Epithelial cell of prostate (primary cell): Measurements from ENCODE around the gene PRR18.
A peak's percentile ranks its signal among the peaks of the same experiment; 100 is the strongest.
"Not testable (repeated sequence)": the region's sequence is repeated elsewhere in the genome, so short reads cannot be mapped to it uniquely, and the experiment has no call there.

Source experiments
- DNase-seq: peaks from one replicate; pipeline ENCODE4 v3.0.0-alpha.2; 2011; ENCODE audit warnings: low read depth, low spot score
- H3K27ac ChIP-seq: fragments of 450-650 bp; 2 replicates; pipeline ENCODE4 v1.5.1; 2017; ENCODE audit warnings: mild to moderate bottlenecking

Gene PRR18

GRCh38 chr6:166308033-166308768 is at the start of gene PRR18:
Gene PRR18, minus strand, starts transcription at chr6:166308392. Its CDS starts 250 bp downstream, at chr6:166308142.
- no peak within 1 kb of the TSS for H3K27ac ChIP-seq
- DNase-seq = no peak

DNA sequence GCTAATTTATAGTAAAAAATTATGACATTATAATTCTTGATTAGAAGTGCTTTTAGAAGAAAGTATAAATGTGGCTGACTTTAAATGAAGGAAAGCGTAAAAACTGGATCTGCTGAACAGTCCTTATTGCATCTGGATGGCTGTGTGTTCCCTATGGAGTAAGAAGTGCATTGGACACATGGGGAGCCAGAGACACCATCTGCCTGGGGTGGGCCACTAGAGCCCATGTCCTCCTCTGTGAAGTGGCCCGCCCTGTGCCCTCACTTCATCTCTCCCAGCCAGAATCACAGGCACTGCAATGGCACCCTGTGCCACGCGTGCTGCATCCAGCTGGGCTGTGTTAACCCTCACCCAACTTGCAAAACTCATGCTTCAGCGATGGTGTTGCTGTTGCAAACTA is 47.4 kb upstream of the PRR18 start:
- no peak overlapping the region for H3K27ac ChIP-seq
- no peak for DNase-seq

GRCh38 chr6:166354965-166355364 is 46.8 kb upstream of the PRR18 start:
- no peak overlapping the region for H3K27ac ChIP-seq
- DNase-seq = no peak

DNA sequence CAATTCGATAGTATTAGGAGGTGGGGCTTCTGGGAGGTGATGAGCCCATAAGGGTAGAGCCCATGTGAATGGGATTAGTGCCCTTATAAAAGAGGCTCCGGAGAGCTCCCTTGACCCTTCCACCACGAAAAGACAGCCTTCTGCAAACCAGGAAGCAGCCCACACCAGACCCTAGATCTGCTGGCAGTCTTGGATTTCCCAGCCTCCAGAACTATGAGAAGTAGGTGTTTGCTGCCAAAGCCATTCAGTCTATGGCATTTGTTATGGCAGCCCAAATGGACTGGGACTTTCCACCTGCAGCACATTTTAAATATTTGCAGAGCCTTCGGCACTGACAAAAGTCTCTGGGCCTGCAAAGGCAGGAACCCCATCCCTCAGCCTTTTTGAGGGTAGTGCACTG is 46.0 kb upstream of the PRR18 start:
- H3K27ac ChIP-seq = no peak overlapping the region
- no peak for DNase-seq

DNA sequence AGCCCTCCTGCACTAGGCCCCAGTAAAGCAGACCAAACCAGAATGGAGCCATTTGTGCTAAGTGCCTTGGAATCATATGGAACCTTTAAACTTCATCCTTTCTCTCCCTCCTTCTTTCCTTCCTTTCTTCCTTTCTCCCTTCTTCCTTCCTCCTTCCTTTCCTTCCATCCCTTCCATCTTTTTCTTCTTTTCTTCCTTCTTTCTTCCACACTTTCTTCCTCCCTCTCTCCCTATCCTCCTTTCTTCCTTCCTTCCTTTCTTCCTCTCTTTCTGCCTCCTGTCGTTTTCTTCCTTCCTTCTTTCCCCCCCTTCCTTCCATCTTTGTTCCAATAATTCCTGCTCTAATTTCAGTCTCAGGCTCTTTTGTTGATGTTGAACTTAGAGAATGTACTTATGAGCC is 45.3 kb upstream of the PRR18 start:
- H3K27ac ChIP-seq = no peak overlapping the region
- no peak for DNase-seq

- no peak for DNase-seq
- H3K27ac ChIP-seq = no peak overlapping the region
Measured at GRCh38 chr6:166352923-166353322, 44.7 kb upstream of the PRR18 start.

DNA sequence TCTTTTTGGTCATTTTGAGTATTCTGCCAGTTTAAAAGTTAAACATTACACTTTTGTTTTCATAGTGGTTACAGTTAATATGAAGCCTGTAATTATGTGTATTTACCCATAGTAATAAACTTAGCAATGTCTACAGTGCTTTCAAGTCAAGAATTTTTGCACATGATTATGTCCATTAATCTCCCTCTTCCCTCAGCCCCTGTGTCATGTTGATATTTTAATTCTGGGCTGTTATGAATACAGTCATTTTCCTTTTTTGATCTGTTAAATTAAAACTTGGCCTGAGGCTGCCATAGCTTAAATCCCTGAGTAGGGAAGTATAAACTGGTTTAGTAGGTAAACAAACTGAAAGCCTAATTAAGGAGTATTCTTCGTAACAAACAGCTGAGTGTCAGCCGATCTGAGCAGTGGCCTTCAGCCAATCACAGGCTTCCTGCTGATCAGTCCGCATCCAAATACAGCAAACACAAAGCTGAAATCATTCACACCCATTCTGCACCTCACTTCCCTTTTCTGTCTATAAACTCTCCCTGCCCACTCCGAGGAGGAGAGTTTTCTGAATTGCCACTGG is 43.6 kb upstream of the PRR18 start:
- DNase-seq = peak; percentile 34
- H3K27ac ChIP-seq = peak overlapping the region; percentile 50

DNA sequence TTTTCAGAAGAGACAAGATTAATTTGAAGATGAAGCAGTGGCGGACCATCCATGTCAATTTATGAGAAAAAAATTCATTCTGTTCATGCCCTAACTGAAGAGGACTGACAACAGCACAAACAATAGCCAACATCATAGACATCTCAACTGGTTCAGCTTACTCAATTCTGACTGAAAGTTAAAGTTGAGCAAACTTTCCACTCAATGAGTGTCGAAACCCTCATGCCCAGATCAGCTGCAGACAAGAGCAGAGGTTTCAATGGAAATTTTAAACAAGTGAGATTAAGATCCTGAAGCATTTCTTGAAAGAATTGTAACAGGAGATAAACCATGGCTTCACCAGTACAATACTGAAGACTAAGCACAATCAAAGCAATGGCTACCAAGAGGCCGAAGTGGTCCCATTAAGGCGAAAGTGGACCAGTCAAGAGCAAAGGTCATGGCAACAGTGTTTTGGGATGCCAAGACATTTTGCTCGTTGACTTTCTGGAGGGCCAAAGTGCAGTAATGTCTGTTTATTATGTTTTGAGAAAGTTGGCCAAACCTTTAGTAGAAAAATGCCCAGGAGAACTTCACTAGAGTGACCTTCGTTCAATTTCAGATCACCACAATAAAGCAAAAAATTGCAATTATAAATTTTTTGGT is 40.2 kb upstream of the PRR18 start:
- no peak overlapping the region for H3K27ac ChIP-seq
- no peak for DNase-seq

GRCh38 chr6:166346965-166347364 is 38.8 kb upstream of the PRR18 start:
- DNase-seq = no peak
- H3K27ac ChIP-seq = no peak overlapping the region

GRCh38 chr6:166346449-166346848 is 38.3 kb upstream of the PRR18 start:
- no peak overlapping the region for H3K27ac ChIP-seq
- DNase-seq = no peak

- DNase-seq, H3K27ac ChIP-seq: not testable (repeated sequence)
Measured at GRCh38 chr6:166345672-166346071, 37.5 kb upstream of the PRR18 start.

GRCh38 chr6:166344921-166345320 is 36.7 kb upstream of the PRR18 start:
- not testable (repeated sequence) for H3K27ac ChIP-seq, DNase-seq

- no peak for DNase-seq
- H3K27ac ChIP-seq = no peak overlapping the region
Measured at GRCh38 chr6:166344240-166344639, 36.0 kb upstream of the PRR18 start.

- peak overlapping the region; percentile 67 for H3K27ac ChIP-seq
Measured at GRCh38 chr6:166343150-166343487, 34.9 kb upstream of the PRR18 start.

GRCh38 chr6:166342349-166343149 is 34.4 kb upstream of the PRR18 start, which contains the start of gene SFT2D1:
Gene SFT2D1, minus strand, starts transcription at chr6:166342545. Its CDS starts 64 bp downstream, at chr6:166342481.
- no peak for DNase-seq
- H3K27ac ChIP-seq = peak within 1 kb of the TSS; percentile 67

More at GRCh38 chr6:166343150-166343487, 34.9 kb upstream of the PRR18 start:
- DNase-seq = no peak

DNA sequence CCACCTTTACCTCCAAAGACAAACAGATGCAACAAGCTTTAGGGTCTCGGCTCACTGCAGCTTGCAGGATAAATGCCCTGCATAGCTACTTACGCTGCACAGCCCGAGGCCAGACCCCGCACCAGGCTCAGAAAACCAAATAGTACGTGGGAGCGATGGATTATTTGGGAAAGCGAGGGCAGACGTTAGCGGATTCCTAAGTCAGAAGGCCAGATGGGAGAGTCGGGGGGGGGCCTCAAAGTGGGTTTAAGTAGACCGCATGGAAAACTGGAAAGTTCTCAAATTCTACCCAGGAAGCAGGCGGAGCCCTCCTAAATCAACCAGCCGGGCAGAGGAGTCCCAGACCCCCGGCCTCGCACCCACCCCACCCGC is 33.8 kb upstream of the PRR18 start:
- DNase-seq = no peak
- H3K27ac ChIP-seq = peak overlapping the region; percentile 67

GRCh38 chr6:166341464-166341863 is 33.3 kb upstream of the PRR18 start:
- no peak for DNase-seq
- no peak overlapping the region for H3K27ac ChIP-seq

- no peak for DNase-seq
- H3K27ac ChIP-seq = no peak overlapping the region
Measured at GRCh38 chr6:166338854-166339253, 30.7 kb upstream of the PRR18 start.

DNA sequence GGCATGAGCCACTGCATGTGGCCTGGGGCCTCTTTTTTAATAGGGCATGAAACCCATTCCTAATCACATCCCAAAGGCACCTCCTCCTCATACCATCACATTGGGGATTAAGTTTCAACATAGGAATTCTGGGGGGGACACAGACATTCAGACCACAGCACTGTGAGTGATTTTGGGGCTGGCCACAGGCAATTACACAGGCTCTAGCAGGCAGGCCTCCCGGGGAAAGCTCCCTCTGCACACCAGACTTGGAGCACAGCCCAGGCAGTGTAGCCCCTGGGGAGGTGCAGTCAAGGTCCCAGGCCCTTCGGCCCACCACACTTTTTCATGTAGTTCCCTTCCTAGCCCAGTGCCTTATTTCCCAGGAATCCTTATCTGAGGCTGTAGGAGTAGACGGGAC is 28.7 kb upstream of the PRR18 start:
- H3K27ac ChIP-seq = no peak overlapping the region
- no peak for DNase-seq

DNA sequence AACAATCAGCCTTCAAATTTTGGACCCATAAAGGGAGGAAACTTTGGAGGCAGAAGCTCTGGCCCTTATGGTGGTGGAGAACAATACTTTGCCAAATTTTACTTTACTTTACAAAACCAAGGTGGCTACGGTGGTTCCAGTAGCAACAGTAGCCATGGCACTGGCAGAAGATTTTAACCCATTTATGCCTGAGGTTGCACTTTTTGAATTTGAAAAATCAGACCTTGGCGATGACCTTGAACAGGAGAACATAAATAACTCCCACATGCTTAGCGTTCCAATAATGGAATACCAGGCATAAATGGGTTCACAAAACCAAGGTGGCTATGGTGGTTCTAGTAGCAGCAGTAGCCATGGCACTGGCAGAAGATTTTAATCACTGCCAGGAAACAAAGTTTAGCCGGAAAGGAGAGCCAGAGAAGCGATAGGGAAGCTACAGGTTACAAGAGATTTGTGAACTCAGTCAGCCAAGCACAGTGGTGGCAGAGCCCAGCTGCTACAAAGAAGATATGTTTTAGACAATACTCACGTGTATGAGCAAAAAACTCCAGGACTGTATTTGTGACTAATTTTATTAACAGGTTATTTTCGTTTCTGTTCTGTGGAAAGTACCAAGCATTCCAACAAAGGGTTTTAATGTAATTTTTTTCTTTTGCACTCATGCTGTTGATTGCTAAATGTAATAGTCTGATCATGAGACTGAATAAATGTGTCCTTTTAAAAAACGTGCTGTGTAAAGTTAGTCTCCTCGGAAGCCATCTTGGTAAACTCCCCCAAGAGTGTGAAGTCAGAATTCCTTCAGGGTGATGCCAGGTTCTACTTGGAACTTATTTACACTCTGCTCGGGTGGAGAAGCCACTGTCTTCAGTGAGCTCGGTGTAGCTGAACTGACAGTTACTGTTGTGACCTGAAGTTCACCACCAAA is 27.4 kb upstream of the PRR18 start:
- DNase-seq = no peak
- no peak overlapping the region for H3K27ac ChIP-seq
